ENCODE results near the gene NSUN7.

Gene NSUN7

DNA sequence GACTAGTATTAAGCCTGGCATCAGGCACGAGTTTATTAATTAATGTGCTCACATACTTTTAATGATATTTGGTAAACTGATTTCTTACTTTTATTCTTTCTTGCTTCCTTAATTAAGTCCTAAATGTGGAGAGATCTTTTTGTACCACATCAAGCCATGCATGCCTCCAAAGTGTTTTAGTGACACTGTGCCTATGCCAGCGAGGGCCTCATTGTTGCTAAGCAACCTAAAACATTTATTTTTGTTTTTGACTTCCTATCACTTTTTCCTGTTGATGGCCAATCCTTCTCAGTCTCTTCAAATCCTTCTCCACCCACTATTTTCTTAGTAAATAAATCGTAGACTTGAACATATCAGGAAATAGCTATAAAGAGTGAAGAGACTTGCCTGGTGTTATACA, 5.5 kb upstream of the NSUN7 start:
- TF ChIP-seq EZH2phosphoT487 (IDR thresholded peaks at IDR 0.05; ENCODE audit: low read depth), result no peak
- TF ChIP-seq CTCF (IDR thresholded peaks at IDR 0.05; ENCODE audit: low read depth, low read length), result no peak

DNA sequence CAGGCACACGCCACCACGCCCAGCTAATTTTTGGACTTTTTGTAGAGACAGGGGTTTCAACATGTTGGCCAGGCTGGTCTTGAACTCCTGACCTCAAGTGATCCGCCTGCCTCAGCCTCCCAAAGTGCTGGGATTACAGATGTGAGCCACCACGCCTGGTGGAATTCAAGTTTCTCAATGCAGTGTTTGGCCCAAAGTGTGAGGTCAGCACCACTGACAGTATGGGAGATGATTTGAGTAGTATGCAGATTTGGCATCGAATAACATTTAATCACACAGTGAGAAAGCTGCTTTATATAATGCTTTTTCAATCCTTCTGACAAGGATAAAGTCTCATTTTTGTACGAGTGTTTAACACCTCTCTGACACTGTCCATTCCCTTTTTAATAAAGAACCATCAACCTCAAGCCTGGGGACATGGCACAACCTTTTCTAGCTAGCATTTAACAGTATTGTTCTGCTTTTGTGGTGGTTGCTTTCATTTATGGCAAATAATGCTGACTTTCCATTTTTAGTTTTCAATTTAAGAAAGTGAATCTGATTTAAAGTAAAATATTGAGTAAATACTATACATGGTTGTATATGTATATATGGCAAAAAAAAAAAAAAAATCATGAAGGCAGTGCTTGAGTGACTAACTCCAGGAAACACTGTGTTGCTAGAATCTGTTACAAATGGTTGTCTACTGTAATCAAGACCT, 4.3 kb upstream of the NSUN7 start:
- Histone ChIP-seq H3K4me1 (ENCODE audit: low read length) (no peaks in the 10 kb centered on the region), H4K20me1 (ENCODE audit: insufficient read depth, low read length) (no peaks in the 10 kb centered on the region), H3K4me3 (ENCODE audit: low read length) (no peak overlapping the region), H3K9ac (ENCODE audit: low read length) (no peak overlapping the region), H3K79me2 (ENCODE audit: low read length) (no peaks in the 10 kb centered on the region), H2AFZ (ENCODE audit: low read depth, low read length) (no peak overlapping the region), H3K36me3 (replicated peaks; ENCODE audit: low read depth, low read length) (no peaks in the 10 kb centered on the region), H3K27me3 (ENCODE audit: low read depth, low read length) (no peaks in the 10 kb centered on the region), H3K9me3 (ENCODE audit: insufficient read depth, low read length) (no peaks in the 10 kb centered on the region), H3K27ac (ENCODE audit: low read length) (no peak overlapping the region), H3K4me2 (ENCODE audit: low read length) (no peak overlapping the region)
- TF ChIP-seq EZH2phosphoT487 (IDR thresholded peaks at IDR 0.05; ENCODE audit: low read depth) (no peak), CTCF (IDR thresholded peaks at IDR 0.05; ENCODE audit: low read depth, low read length) (no peak)

More for the DNA sequence above, 5.5 kb upstream of the NSUN7 start:
- H3K4me1 ChIP-seq (ENCODE audit: low read length), result no peaks in the 10 kb centered on the region
- no peak overlapping the region for H3K4me2 ChIP-seq (ENCODE audit: low read length)
- no peak overlapping the region for H2AFZ ChIP-seq (ENCODE audit: low read depth, low read length)
- H3K27ac ChIP-seq (ENCODE audit: low read length), result no peak overlapping the region
- no peaks in the 10 kb centered on the region for H3K36me3 ChIP-seq (replicated peaks; ENCODE audit: low read depth, low read length)
- no peaks in the 10 kb centered on the region for H3K27me3 ChIP-seq (ENCODE audit: low read depth, low read length)
- no peaks in the 10 kb centered on the region for H4K20me1 ChIP-seq (ENCODE audit: insufficient read depth, low read length)
- no peak overlapping the region for H3K4me3 ChIP-seq (ENCODE audit: low read length)
- H3K9me3 ChIP-seq (ENCODE audit: insufficient read depth, low read length), result no peaks in the 10 kb centered on the region
- no peak overlapping the region for H3K9ac ChIP-seq (ENCODE audit: low read length)
- H3K79me2 ChIP-seq (ENCODE audit: low read length), result no peaks in the 10 kb centered on the region

DNA sequence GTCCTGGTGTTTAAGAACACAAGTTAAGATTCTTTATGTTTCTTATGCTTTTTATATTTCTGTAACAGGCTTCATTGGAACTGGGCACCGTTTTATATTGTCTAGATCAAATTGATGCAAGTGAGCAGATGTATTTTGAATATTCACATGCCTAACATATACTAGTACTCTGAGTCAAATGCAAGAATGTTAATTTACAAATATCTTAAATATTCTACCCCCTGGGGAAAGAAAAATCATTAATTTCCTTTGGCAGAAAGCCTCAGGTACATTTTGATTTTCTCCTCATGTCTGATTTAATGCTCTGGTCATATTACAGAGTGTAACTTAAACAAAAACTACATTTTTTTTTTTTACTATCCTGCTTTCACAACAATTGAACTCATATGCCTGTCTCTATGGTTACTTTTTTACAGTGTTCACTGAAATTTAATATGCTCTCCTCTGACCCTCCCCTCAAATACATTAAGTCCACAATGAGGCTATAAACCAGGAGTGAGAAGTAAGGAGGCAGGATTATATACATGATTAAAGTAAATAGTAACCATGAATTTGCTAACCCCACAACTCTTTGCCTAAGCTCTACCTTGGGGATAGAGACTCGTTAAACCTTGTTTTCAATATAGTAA, 2.4 kb upstream of the NSUN7 start:
- no peaks in the 10 kb centered on the region for H3K9me3 ChIP-seq (ENCODE audit: insufficient read depth, low read length)
- H4K20me1 ChIP-seq (ENCODE audit: insufficient read depth, low read length), result no peaks in the 10 kb centered on the region
- H3K4me3 ChIP-seq (ENCODE audit: low read length), result no peak overlapping the region
- no peak overlapping the region for H2AFZ ChIP-seq (ENCODE audit: low read depth, low read length)
- no peak overlapping the region for H3K9ac ChIP-seq (ENCODE audit: low read length)
- H3K27me3 ChIP-seq (ENCODE audit: low read depth, low read length), result no peaks in the 10 kb centered on the region
- H3K79me2 ChIP-seq (ENCODE audit: low read length), result no peaks in the 10 kb centered on the region
- no peaks in the 10 kb centered on the region for H3K4me1 ChIP-seq (ENCODE audit: low read length)
- no peak overlapping the region for H3K27ac ChIP-seq (ENCODE audit: low read length)
- no peak overlapping the region for H3K4me2 ChIP-seq (ENCODE audit: low read length)
- H3K36me3 ChIP-seq (replicated peaks; ENCODE audit: low read depth, low read length), result no peaks in the 10 kb centered on the region
- no peak for TF ChIP-seq CTCF (IDR thresholded peaks at IDR 0.05; ENCODE audit: low read depth, low read length)
- TF ChIP-seq EZH2phosphoT487 (IDR thresholded peaks at IDR 0.05; ENCODE audit: low read depth), result no peak

DNA sequence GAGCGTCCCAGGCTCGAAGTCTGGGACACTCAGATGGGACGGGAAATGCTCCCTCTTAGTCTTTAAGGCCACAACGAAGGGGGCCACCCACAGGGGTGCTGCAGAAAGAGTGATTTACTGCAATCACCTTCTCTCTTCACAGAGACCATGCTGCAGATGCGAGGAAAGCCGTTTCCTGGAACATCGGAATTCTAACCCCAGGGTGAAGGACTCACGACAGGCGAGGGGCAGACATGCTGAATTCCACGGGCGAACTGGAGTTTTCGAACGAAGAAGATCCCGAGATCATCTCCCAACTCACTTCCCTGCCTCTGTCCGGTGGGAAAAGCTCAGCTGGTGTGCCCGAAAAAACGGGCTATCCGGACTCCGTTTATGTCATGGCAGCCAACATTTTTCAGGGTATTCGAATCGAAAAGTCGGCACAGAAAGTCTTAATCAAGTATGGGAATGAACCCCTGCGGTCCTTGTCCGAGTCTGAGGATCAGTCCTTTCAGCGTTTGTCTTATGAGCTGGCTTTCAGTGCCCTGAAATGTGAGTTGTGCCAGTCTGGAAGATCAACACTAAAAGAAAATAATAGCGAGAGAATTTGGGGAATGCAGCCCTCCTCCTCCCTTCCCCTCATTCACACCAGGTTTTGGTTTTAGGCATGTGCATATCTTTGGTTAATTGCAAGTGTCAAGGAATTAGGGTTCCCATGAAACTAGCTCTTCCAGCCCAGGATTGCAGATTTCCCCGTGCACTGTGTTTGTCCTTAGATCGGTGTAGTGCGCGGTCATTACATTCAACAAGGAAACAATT, 905 bp downstream of the NSUN7 start:
- no peaks in the 10 kb centered on the region for H3K79me2 ChIP-seq (ENCODE audit: low read length)
- H3K36me3 ChIP-seq (replicated peaks; ENCODE audit: low read depth, low read length), result no peaks in the 10 kb centered on the region
- H3K4me1 ChIP-seq (ENCODE audit: low read length), result no peaks in the 10 kb centered on the region
- no peak overlapping the region for H3K27ac ChIP-seq (ENCODE audit: low read length)
- H3K4me2 ChIP-seq (ENCODE audit: low read length), result no peak overlapping the region
- no peaks in the 10 kb centered on the region for H4K20me1 ChIP-seq (ENCODE audit: insufficient read depth, low read length)
- no peaks in the 10 kb centered on the region for H3K9me3 ChIP-seq (ENCODE audit: insufficient read depth, low read length)
- no peak overlapping the region for H2AFZ ChIP-seq (ENCODE audit: low read depth, low read length)
- TF ChIP-seq CTCF (IDR thresholded peaks at IDR 0.05; ENCODE audit: low read depth, low read length), result no peak
- no peak for TF ChIP-seq EZH2phosphoT487 (IDR thresholded peaks at IDR 0.05; ENCODE audit: low read depth)
- H3K27me3 ChIP-seq (ENCODE audit: low read depth, low read length), result no peaks in the 10 kb centered on the region
- H3K9ac ChIP-seq (ENCODE audit: low read length), result no peak overlapping the region
- H3K4me3 ChIP-seq (ENCODE audit: low read length), result no peak overlapping the region

Measured in OCI-LY3 (cell line).